HEK293 (cell line): ENCODE data around the gene DLL1.

Experiments used
- BCL11B ChIP-seq: fragments of 450-650 bp; formaldehyde crosslinking; IDR thresholded peaks from 2 replicates; pipeline ENCODE4 v1.5.1; 2016; ENCODE audit warnings: low read depth, missing biosample characterization, missing genetic modification characterization
- FEZF1 ChIP-seq: fragments of 450-650 bp; formaldehyde crosslinking; IDR thresholded peaks from 2 replicates; pipeline ENCODE4 v1.5.1; 2016; ENCODE audit warnings: missing biosample characterization, missing genetic modification characterization
- HOXC10 ChIP-seq: sonication (generic); formaldehyde crosslinking; IDR thresholded peaks from 2 replicates; pipeline ENCODE4 v1.8.1; 2023; ENCODE audit warnings: mild to moderate bottlenecking, missing genetic modification reagents
- MEIS1 ChIP-seq: sonication (generic); formaldehyde crosslinking; IDR thresholded peaks from 2 replicates; pipeline ENCODE4 v1.8.1; 2022; ENCODE audit warnings: missing genetic modification reagents, mild to moderate bottlenecking, borderline replicate concordance
- OSR2 ChIP-seq: fragments of 450-650 bp; formaldehyde crosslinking; IDR thresholded peaks from 2 replicates; pipeline ENCODE4 v1.5.1; 2016; ENCODE audit warnings: missing biosample characterization, missing genetic modification characterization
- SP3 ChIP-seq: fragments of 450-650 bp; formaldehyde crosslinking; IDR thresholded peaks from 2 replicates; pipeline ENCODE4 v1.5.1; 2016; ENCODE audit warnings: missing biosample characterization, missing genetic modification characterization
- YY1 ChIP-seq: fragments of 450-650 bp; formaldehyde crosslinking; IDR thresholded peaks from 2 replicates; pipeline ENCODE4 v1.5.1; 2018; ENCODE audit warnings: missing biosample characterization, missing genetic modification characterization
- ZBTB10 ChIP-seq: fragments of 450-650 bp; formaldehyde crosslinking; IDR thresholded peaks from 2 replicates; pipeline ENCODE4 v1.5.1; 2016; ENCODE audit warnings: missing biosample characterization, missing genetic modification characterization
- ZBTB11 ChIP-seq: fragments of 450-650 bp; formaldehyde crosslinking; conservative IDR thresholded peaks from 2 replicates; pipeline ENCODE4 v1.5.1; 2016; ENCODE audit warnings: low read depth, missing biosample characterization, missing genetic modification characterization
- ZBTB48 ChIP-seq: fragments of 450-650 bp; formaldehyde crosslinking; IDR thresholded peaks from 2 replicates; pipeline ENCODE4 v1.5.1; 2016; ENCODE audit warnings: missing biosample characterization, missing genetic modification characterization
- ZFHX2 ChIP-seq: fragments of 450-650 bp; formaldehyde crosslinking; conservative IDR thresholded peaks from 2 replicates; pipeline ENCODE4 v1.5.1; 2016; ENCODE audit warnings: missing biosample characterization, missing genetic modification characterization
- ZNF148 ChIP-seq: fragments of 450-650 bp; formaldehyde crosslinking; IDR thresholded peaks from 2 replicates; pipeline ENCODE4 v1.5.0; 2017; ENCODE audit warnings: missing biosample characterization, missing genetic modification characterization, borderline replicate concordance
- ZNF16 ChIP-seq: fragments of 450-650 bp; formaldehyde crosslinking; IDR thresholded peaks from 2 replicates; pipeline ENCODE4 v1.5.1; 2016; ENCODE audit warnings: low read depth, missing biosample characterization, missing genetic modification characterization
- ZNF2 ChIP-seq: fragments of 450-650 bp; formaldehyde crosslinking; IDR thresholded peaks from 2 replicates; pipeline ENCODE4 v1.5.1; 2016; ENCODE audit warnings: missing biosample characterization, missing genetic modification characterization
- ZNF211 ChIP-seq: fragments of 450-650 bp; formaldehyde crosslinking; IDR thresholded peaks from 2 replicates; pipeline ENCODE4 v1.5.1; 2016; ENCODE audit warnings: low read depth, missing biosample characterization, missing genetic modification characterization
- ZNF354C ChIP-seq: fragments of 450-650 bp; formaldehyde crosslinking; IDR thresholded peaks from 2 replicates; pipeline ENCODE4 v1.5.1; 2016; ENCODE audit warnings: missing biosample characterization, missing genetic modification characterization, low read depth, borderline replicate concordance
- ZNF426 ChIP-seq: fragments of 450-650 bp; formaldehyde crosslinking; IDR thresholded peaks from 2 replicates; pipeline ENCODE4 v1.5.1; 2017; ENCODE audit warnings: missing biosample characterization, missing genetic modification characterization, mild to moderate bottlenecking, inconsistent platforms, moderate library complexity
- ZNF513 ChIP-seq: fragments of 450-650 bp; IDR thresholded peaks from 2 replicates; pipeline ENCODE4 v1.5.1; 2018; ENCODE audit warnings: missing biosample characterization, missing genetic modification characterization
- ZNF521 ChIP-seq: fragments of 450-650 bp; formaldehyde crosslinking; IDR thresholded peaks from 2 replicates; pipeline ENCODE4 v1.5.1; 2017; ENCODE audit warnings: missing biosample characterization, mild to moderate bottlenecking, missing genetic modification characterization
- ZNF585B ChIP-seq: fragments of 450-650 bp; formaldehyde crosslinking; IDR thresholded peaks from 2 replicates; pipeline ENCODE4 v1.5.1; 2016; ENCODE audit warnings: missing biosample characterization, missing genetic modification characterization
- ZNF600 ChIP-seq: fragments of 450-650 bp; formaldehyde crosslinking; IDR thresholded peaks from 2 replicates; pipeline ENCODE4 v1.5.1; 2016; ENCODE audit warnings: missing biosample characterization, missing genetic modification characterization
- ZNF654 ChIP-seq: fragments of 450-650 bp; formaldehyde crosslinking; IDR thresholded peaks from 2 replicates; pipeline ENCODE4 v1.5.1; 2016; ENCODE audit warnings: low read depth, missing biosample characterization, missing genetic modification characterization
- ZNF707 ChIP-seq: fragments of 450-650 bp; formaldehyde crosslinking; IDR thresholded peaks from 2 replicates; pipeline ENCODE4 v1.5.1; 2016; ENCODE audit warnings: missing biosample characterization, missing genetic modification characterization
- ZNF768 ChIP-seq: fragments of 450-650 bp; formaldehyde crosslinking; IDR thresholded peaks from 2 replicates; pipeline ENCODE4 v1.5.1; 2018; ENCODE audit warnings: missing biosample characterization, mild to moderate bottlenecking, missing genetic modification characterization
- ZNF830 ChIP-seq: fragments of 450-650 bp; IDR thresholded peaks from 2 replicates; pipeline ENCODE4 v1.5.0; 2018; ENCODE audit warnings: missing biosample characterization, missing genetic modification characterization, low read depth, mild to moderate bottlenecking, moderate library complexity
- ZSCAN5A ChIP-seq: fragments of 450-650 bp; formaldehyde crosslinking; IDR thresholded peaks from 2 replicates; pipeline ENCODE4 v1.5.1; 2016; ENCODE audit warnings: missing biosample characterization, missing genetic modification characterization
- ZXDB ChIP-seq: fragments of 450-650 bp; formaldehyde crosslinking; IDR thresholded peaks from 2 replicates; pipeline ENCODE4 v1.5.1; 2016; ENCODE audit warnings: missing biosample characterization, missing genetic modification characterization

The DLL1 gene

GRCh38 chr6:170279977-170280688, 10.7 kb downstream of the DLL1 start (continued):
- TF ChIP-seq ZNF148 (tag by site-specific recombination) = no peak
- no peak for TF ChIP-seq HOXC10
- TF ChIP-seq ZNF426 (tag by site-specific recombination) = no peak
- peak; percentile 96 for TF ChIP-seq ZFHX2 (tag by site-specific recombination)
- no peak for TF ChIP-seq ZBTB11 (tag by site-specific recombination)
- TF ChIP-seq ZXDB = peak; percentile 60
- TF ChIP-seq ZNF707 (tag by site-specific recombination) = no peak; the same call in 1 of the 2 replicates
- no peak for TF ChIP-seq ZNF2
- no peak for TF ChIP-seq ZNF211
- no peak for TF ChIP-seq ZNF16 (tag by site-specific recombination)
- no peak for TF ChIP-seq ZNF654 (tag by site-specific recombination)
- no peak for TF ChIP-seq ZNF585B
- peak; percentile 22; the same call in 1 of the 2 replicates for TF ChIP-seq OSR2 (tag by site-specific recombination)
- no peak for TF ChIP-seq ZNF521 (tag by site-specific recombination)
- TF ChIP-seq ZNF513 (tag by site-specific recombination) = no peak
- TF ChIP-seq BCL11B (tag by site-specific recombination) = no peak
- TF ChIP-seq ZBTB48 = no peak
- no peak for TF ChIP-seq ZNF354C (tag by site-specific recombination)
- no peak for TF ChIP-seq ZBTB10 (tag by site-specific recombination)
- TF ChIP-seq SP3 (tag by site-specific recombination) = 0 out of 2 replicates have a peak, but pooled peaks have one; percentile 27
- no peak for TF ChIP-seq YY1 (tag by site-specific recombination)
- no peak for TF ChIP-seq MEIS1 (CRISPR knock-in tag)
- TF ChIP-seq FEZF1 (tag by site-specific recombination) = no peak
- peak; percentile 92 for TF ChIP-seq ZNF600 (tag by site-specific recombination)
- TF ChIP-seq ZNF768 (tag by site-specific recombination) = no peak; the same call in 1 of the 2 replicates
- TF ChIP-seq ZSCAN5A (tag by site-specific recombination) = 0 out of 2 replicates have a peak, but pooled peaks have one; percentile 25
- no peak for TF ChIP-seq ZNF830
